ENCODE results near the gene KRT31. TPM values are rescaled to one million over a fixed set of nuclear protein-coding genes. Genes with fewer than 3 reads are reported as not detected.
"Not testable (repeated sequence)": the region's sequence is repeated elsewhere in the genome, so short reads cannot be mapped to it uniquely, and the experiment has no call there.

Gene KRT31
- total and polyA plus RNA-seq, 3 donors from 2014 or later, result 0.53 to 0.74 TPM; not detected in 1

GRCh38 chr17:41351177-41351576 lies 46.2 kb downstream of the KRT31 start:
- no peak overlapping the region for H3K27ac ChIP-seq
- no peak for DNase-seq
- intact Hi-C loops (cut with DNase I; ENCODE audit: low total_unique reads), result no loop called here
- 90 to 95% methylated on average over 2 of the region's 2 CpGs for WGBS, 2 donors
- H3K9me3 ChIP-seq, result no peaks in the 10 kb centered on the region
- H3K4me3 ChIP-seq, result no peak overlapping the region
- no peaks in the 10 kb centered on the region for H3K27me3 ChIP-seq
- TF ChIP-seq POLR2A (IDR thresholded peaks at IDR 0.05), result no peak
- TF ChIP-seq CTCF (IDR thresholded peaks at IDR 0.05), result no peak
- H3K36me3 ChIP-seq (ENCODE audit: low read depth, missing control alignments), result no peaks in the 10 kb centered on the region
- no peaks in the 10 kb centered on the region for H3K4me1 ChIP-seq

GRCh38 chr17:41350381-41350878 lies 47.0 kb downstream of the KRT31 start, which contains the start of gene KRT33A:
Gene KRT33A (minus strand): TSS chr17:41350828. CDS start chr17:41350767, 61 bp downstream.
- H3K27me3 ChIP-seq; H3K4me3 ChIP-seq; H3K36me3 ChIP-seq (ENCODE audit: low read depth, missing control alignments); DNase-seq; intact Hi-C loops (cut with DNase I; ENCODE audit: low total_unique reads); H3K27ac ChIP-seq; H3K9me3 ChIP-seq; H3K4me1 ChIP-seq: not testable (repeated sequence)
- 89 to 92% methylated on average over 15 to 16 of the region's 16 CpGs for WGBS, 2 donors

- Histone ChIP-seq H3K36me3 (ENCODE audit: low read depth, missing control alignments) (no peaks in the 10 kb centered on the region), H3K4me3 (no peak overlapping the region), H3K9me3 (no peaks in the 10 kb centered on the region), H3K27me3 (no peaks in the 10 kb centered on the region), H3K4me1 (no peaks in the 10 kb centered on the region), H3K27ac (no peak overlapping the region)
- no peak for TF ChIP-seq CTCF (IDR thresholded peaks at IDR 0.05)
- TF ChIP-seq POLR2A (IDR thresholded peaks at IDR 0.05), result no peak
- intact Hi-C loops (cut with DNase I; ENCODE audit: low total_unique reads), result no loop called here
- 84 to 87% methylated on average over 7 of the region's 7 CpGs for WGBS, 2 donors
- no peak for DNase-seq
Measured at GRCh38 chr17:41347869-41348760, 49.3 kb downstream of the KRT31 start.

- DNase-seq; intact Hi-C loops (cut with DNase I; ENCODE audit: low total_unique reads); H3K36me3 ChIP-seq (ENCODE audit: low read depth, missing control alignments); H3K4me3 ChIP-seq; H3K27me3 ChIP-seq; H3K27ac ChIP-seq; H3K9me3 ChIP-seq; H3K4me1 ChIP-seq: not testable (repeated sequence)
- WGBS, 2 donors, result 87 to 89% methylated on average over 14 to 16 of the region's 16 CpGs
Measured at GRCh38 chr17:41346421-41346820, 51.0 kb downstream of the KRT31 start.

GRCh38 chr17:41345992-41346391 lies 51.4 kb downstream of the KRT31 start:
- 87 to 95% methylated on average over 3 of the region's 3 CpGs for WGBS, 2 donors
- TF ChIP-seq CTCF (IDR thresholded peaks at IDR 0.05) (no peak), POLR2A (IDR thresholded peaks at IDR 0.05) (no peak)
- H3K27me3 ChIP-seq, result no peaks in the 10 kb centered on the region
- H3K4me3 ChIP-seq, result no peak overlapping the region
- H3K27ac ChIP-seq, result no peak overlapping the region
- no peaks in the 10 kb centered on the region for H3K36me3 ChIP-seq (ENCODE audit: low read depth, missing control alignments)
- no peaks in the 10 kb centered on the region for H3K9me3 ChIP-seq
- intact Hi-C loops (cut with DNase I; ENCODE audit: low total_unique reads), result no loop called here
- no peak for DNase-seq
- no peaks in the 10 kb centered on the region for H3K4me1 ChIP-seq

Other genes starting within 250 kb of the KRT31 start
Only the 30 nearest of the 31 such genes appear.
- gene KRTAP4-4, start 236.9 kb downstream of the KRT31 start, total RNA-seq, result not detected
- not detected for gene KRTAP4-4, start 236.9 kb downstream of the KRT31 start, polyA plus RNA-seq (ENCODE audit: insufficient read depth, low read depth, low replicate concordance)
- gene KRTAP4-3, start 229.4 kb downstream of the KRT31 start, total RNA-seq, result not detected
- not detected for gene KRTAP4-3, start 229.4 kb downstream of the KRT31 start, polyA plus RNA-seq (ENCODE audit: insufficient read depth, low read depth, low replicate concordance)
- gene KRTAP4-2, start 219.4 kb downstream of the KRT31 start, total RNA-seq, result not detected
- not detected for gene KRTAP4-2, start 219.4 kb downstream of the KRT31 start, polyA plus RNA-seq (ENCODE audit: insufficient read depth, low read depth, low replicate concordance)
- not detected for gene KRTAP4-1, start 212.7 kb downstream of the KRT31 start, total RNA-seq
- not detected for gene KRTAP4-1, start 212.7 kb downstream of the KRT31 start, polyA plus RNA-seq (ENCODE audit: insufficient read depth, low read depth, low replicate concordance)
- not detected for gene KRTAP9-1, start 207.7 kb downstream of the KRT31 start, total RNA-seq
- gene KRTAP9-1, start 207.7 kb downstream of the KRT31 start, polyA plus RNA-seq (ENCODE audit: insufficient read depth, low read depth, low replicate concordance), result not detected
- gene KRTAP9-2, start 171.0 kb downstream of the KRT31 start, total RNA-seq, result not detected
- not detected for gene KRTAP9-2, start 171.0 kb downstream of the KRT31 start, polyA plus RNA-seq (ENCODE audit: insufficient read depth, low read depth, low replicate concordance)
- gene KRTAP9-3, start 165.2 kb downstream of the KRT31 start, total RNA-seq, result not detected
- gene KRTAP9-3, start 165.2 kb downstream of the KRT31 start, polyA plus RNA-seq (ENCODE audit: insufficient read depth, low read depth, low replicate concordance), result not detected
- not detected for gene KRTAP9-8, start 159.6 kb downstream of the KRT31 start, total RNA-seq
- gene KRTAP9-8, start 159.6 kb downstream of the KRT31 start, polyA plus RNA-seq (ENCODE audit: insufficient read depth, low read depth, low replicate concordance), result not detected
- gene KRTAP9-4, start 147.9 kb downstream of the KRT31 start, total RNA-seq, result not detected
- not detected for gene KRTAP9-4, start 147.9 kb downstream of the KRT31 start, polyA plus RNA-seq (ENCODE audit: insufficient read depth, low read depth, low replicate concordance)
- gene KRTAP9-9, start 142.2 kb downstream of the KRT31 start, total RNA-seq, result not detected
- gene KRTAP9-9, start 142.2 kb downstream of the KRT31 start, polyA plus RNA-seq (ENCODE audit: insufficient read depth, low read depth, low replicate concordance), result not detected
- gene KRTAP9-6, start 132.2 kb downstream of the KRT31 start, total RNA-seq, result not detected
- gene KRTAP9-6, start 132.2 kb downstream of the KRT31 start, polyA plus RNA-seq (ENCODE audit: insufficient read depth, low read depth, low replicate concordance), result not detected
- gene KRTAP9-7, start 121.9 kb downstream of the KRT31 start, total RNA-seq, result under 1 TPM in 1 of 2 donors, not detected in 1; 0.47 TPM
- gene KRTAP9-7, start 121.9 kb downstream of the KRT31 start, polyA plus RNA-seq (ENCODE audit: insufficient read depth, low read depth, low replicate concordance), result not detected
- not detected for gene KRTAP29-1, start 94.8 kb downstream of the KRT31 start, total RNA-seq
- gene KRTAP29-1, start 94.8 kb downstream of the KRT31 start, polyA plus RNA-seq (ENCODE audit: insufficient read depth, low read depth, low replicate concordance), result not detected
- not detected for gene KRTAP16-1, start 88.3 kb downstream of the KRT31 start, total RNA-seq
- gene KRTAP16-1, start 88.3 kb downstream of the KRT31 start, polyA plus RNA-seq (ENCODE audit: insufficient read depth, low read depth, low replicate concordance), result not detected
- gene KRTAP17-1, start 81.9 kb downstream of the KRT31 start, total RNA-seq, result not detected
- not detected for gene KRTAP17-1, start 81.9 kb downstream of the KRT31 start, polyA plus RNA-seq (ENCODE audit: insufficient read depth, low read depth, low replicate concordance)
- gene KRT33A, start 46.8 kb downstream of the KRT31 start, total RNA-seq, result 1 to 10 TPM in 1 of 2 donors, under 1 TPM in 1; 0.50 to 3.1 TPM
- gene KRT33A, start 46.8 kb downstream of the KRT31 start, polyA plus RNA-seq (ENCODE audit: insufficient read depth, low read depth, low replicate concordance), result 2.3 TPM
- under 1 TPM in 1 of 2 donors, not detected in 1; 0.25 TPM for gene KRT33B, start 27.8 kb downstream of the KRT31 start, total RNA-seq
- gene KRT33B, start 27.8 kb downstream of the KRT31 start, polyA plus RNA-seq (ENCODE audit: insufficient read depth, low read depth, low replicate concordance), result not detected
- under 1 TPM; 0.50 to 0.55 TPM for gene KRT34, start 15.3 kb downstream of the KRT31 start, total RNA-seq
- gene KRT34, start 15.3 kb downstream of the KRT31 start, polyA plus RNA-seq (ENCODE audit: insufficient read depth, low read depth, low replicate concordance), result 1.2 TPM
- gene KRT37, start 27.0 kb upstream of the KRT31 start, total RNA-seq, result not detected
- not detected for gene KRT37, start 27.0 kb upstream of the KRT31 start, polyA plus RNA-seq (ENCODE audit: insufficient read depth, low read depth, low replicate concordance)
- not detected for gene KRT38, start 43.4 kb upstream of the KRT31 start, total RNA-seq
- not detected for gene KRT38, start 43.4 kb upstream of the KRT31 start, polyA plus RNA-seq (ENCODE audit: insufficient read depth, low read depth, low replicate concordance)
- under 1 TPM in 1 of 2 donors, not detected in 1; 0.19 TPM for gene KRT32, start 69.8 kb upstream of the KRT31 start, total RNA-seq
- not detected for gene KRT32, start 69.8 kb upstream of the KRT31 start, polyA plus RNA-seq (ENCODE audit: insufficient read depth, low read depth, low replicate concordance)
- gene KRT35, start 83.5 kb upstream of the KRT31 start, total RNA-seq, result not detected
- gene KRT35, start 83.5 kb upstream of the KRT31 start, polyA plus RNA-seq (ENCODE audit: insufficient read depth, low read depth, low replicate concordance), result 0.18 TPM
- gene KRT36, start 92.3 kb upstream of the KRT31 start, total RNA-seq, result under 1 TPM; 0.24 to 0.43 TPM
- 0.24 TPM for gene KRT36, start 92.3 kb upstream of the KRT31 start, polyA plus RNA-seq (ENCODE audit: insufficient read depth, low read depth, low replicate concordance)
- 1 to 10 TPM; 2.4 to 7.7 TPM for gene KRT13, start 108.0 kb upstream of the KRT31 start, total RNA-seq
- gene KRT13, start 108.0 kb upstream of the KRT31 start, polyA plus RNA-seq (ENCODE audit: insufficient read depth, low read depth, low replicate concordance), result 21.4 TPM
- gene KRT15, start 121.3 kb upstream of the KRT31 start, total RNA-seq, result 10 to 100 TPM in 1 of 2 donors, 1 to 10 TPM in 1; 5.8 to 19.4 TPM
- gene KRT15, start 121.3 kb upstream of the KRT31 start, polyA plus RNA-seq (ENCODE audit: insufficient read depth, low read depth, low replicate concordance), result 21.7 TPM
- 1 to 10 TPM; 3.9 to 5.5 TPM for gene KRT19, start 130.7 kb upstream of the KRT31 start, total RNA-seq
- 49.5 TPM for gene KRT19, start 130.7 kb upstream of the KRT31 start, polyA plus RNA-seq (ENCODE audit: insufficient read depth, low read depth, low replicate concordance)
- under 1 TPM in 1 of 2 donors, not detected in 1; 0.43 TPM for gene KRT9, start 174.5 kb upstream of the KRT31 start, total RNA-seq
- 0.29 TPM for gene KRT9, start 174.5 kb upstream of the KRT31 start, polyA plus RNA-seq (ENCODE audit: insufficient read depth, low read depth, low replicate concordance)
- under 1 TPM in 1 of 2 donors, not detected in 1; 0.24 TPM for gene KRT14, start 189.3 kb upstream of the KRT31 start, total RNA-seq
- gene KRT14, start 189.3 kb upstream of the KRT31 start, polyA plus RNA-seq (ENCODE audit: insufficient read depth, low read depth, low replicate concordance), result 0.37 TPM
- not detected for gene KRT16, start 215.2 kb upstream of the KRT31 start, total RNA-seq
- not detected for gene KRT16, start 215.2 kb upstream of the KRT31 start, polyA plus RNA-seq (ENCODE audit: insufficient read depth, low read depth, low replicate concordance)
- 10 to 100 TPM; 13.3 to 26.0 TPM for gene KRT17, start 227.0 kb upstream of the KRT31 start, total RNA-seq
- gene KRT17, start 227.0 kb upstream of the KRT31 start, polyA plus RNA-seq (ENCODE audit: insufficient read depth, low read depth, low replicate concordance), result 12.2 TPM